Naive thymus-derived CD4-positive, alpha-beta T cell (primary cell): ENCODE results near the gene COQ6. TPM values are rescaled to one million over a fixed set of nuclear protein-coding genes. Genes with fewer than 3 reads are reported as not detected.

Experiments used
- ATAC-seq: fragments of 150-1000 bp; cut with Tn5 transposase; 2 replicates; pipeline ENCODE4 v1.10.0; 2021; ENCODE audit warnings: mild to moderate bottlenecking, moderate library complexity
- CTCF ChIA-PET: fragments of 350-600 bp; sonication (Branson Sonifier 250); formaldehyde crosslinking; loops from one replicate; lab custom pipeline; 2021; ENCODE audit warnings: antibody characterized with exemption; lab: Charles Lee
- POLR2A ChIA-PET: fragments of 350-600 bp; sonication (Branson Sonifier 250); formaldehyde crosslinking; loops from one replicate; lab custom pipeline; 2021; ENCODE audit warnings: antibody characterized with exemption, inconsistent platforms; lab: Charles Lee
- DNase-seq, 9 donors: peaks; one replicate each; pipeline versions ENCODE4 v3.0.0 to v3.0.0-alpha.2; 2020 to 2022; ENCODE audit warnings: mixed read lengths in 1 of 9
- H3K27ac ChIP-seq: one replicate; pipeline ENCODE4 v1.7.0; 2013; ENCODE audit warnings: mild to moderate bottlenecking, low read depth, low read length, moderate library complexity
- H3K27me3 ChIP-seq, 2 donors: one replicate each; pipeline ENCODE4 v1.7.0; 2013; ENCODE audit warnings: low read length in 2 of 2, mild to moderate bottlenecking in 2 of 2, moderate library complexity in 2 of 2; ENCODE audit not compliant: control insufficient read depth in 2 of 2, insufficient read depth in 2 of 2
- H3K36me3 ChIP-seq, 3 experiments: 1 replicate in 2 of 3; 2 replicates in 1 of 3; pipeline ENCODE4 v1.7.0; 2013; ENCODE audit warnings: low read length in 3 of 3, mild to moderate bottlenecking in 3 of 3, moderate library complexity in 1 of 3; ENCODE audit not compliant: insufficient read depth in 3 of 3, control insufficient read depth in 2 of 3
- H3K4me1 ChIP-seq, 2 donors: one replicate each; pipeline ENCODE4 v1.7.0; 2013; ENCODE audit warnings: low read length in 2 of 2, mild to moderate bottlenecking in 2 of 2, moderate library complexity in 1 of 2; ENCODE audit not compliant: control insufficient read depth in 2 of 2, insufficient read depth in 2 of 2
- H3K4me3 ChIP-seq: 2 replicates; pipeline ENCODE4 v1.7.0; 2013; ENCODE audit warnings: mild to moderate bottlenecking, low read length
- H3K9me3 ChIP-seq, 3 experiments: 1 replicate in 2 of 3; 2 replicates in 1 of 3; pipeline ENCODE4 v1.7.0; 2013; ENCODE audit warnings: low read length in 3 of 3; ENCODE audit not compliant: control insufficient read depth in 2 of 3
- H3K27ac Mint-ChIP-seq, 9 donors: one replicate each; pipeline ENCODE4 v1.8.0; 2020 to 2022; ENCODE audit warnings: mixed read lengths in 9 of 9, mild to moderate bottlenecking in 8 of 9, moderate library complexity in 5 of 9, inconsistent platforms in 2 of 9
- H3K27me3 Mint-ChIP-seq, 5 donors: one replicate each; pipeline ENCODE4 v1.8.0; 2021 to 2022; ENCODE audit warnings: mixed read lengths in 5 of 5, mild to moderate bottlenecking in 1 of 5
- H3K36me3 Mint-ChIP-seq, 5 donors: one replicate each; pipeline ENCODE4 v1.8.0; 2020 to 2022; ENCODE audit warnings: mixed read lengths in 5 of 5, mild to moderate bottlenecking in 3 of 5, inconsistent platforms in 1 of 5
- H3K4me1 Mint-ChIP-seq, 7 donors: one replicate each; pipeline ENCODE4 v1.8.0; 2020 to 2022; ENCODE audit warnings: mixed read lengths in 7 of 7, mild to moderate bottlenecking in 3 of 7, inconsistent platforms in 1 of 7
- H3K4me3 Mint-ChIP-seq, 10 donors: one replicate each; pipeline ENCODE4 v1.8.0; 2020 to 2022; ENCODE audit warnings: mild to moderate bottlenecking in 10 of 10, mixed read lengths in 10 of 10, moderate library complexity in 6 of 10, inconsistent platforms in 2 of 10
- H3K9me3 Mint-ChIP-seq, 11 donors: one replicate each; pipeline ENCODE4 v1.8.0; 2020 to 2022; ENCODE audit warnings: mixed read lengths in 11 of 11, mild to moderate bottlenecking in 4 of 11, inconsistent platforms in 1 of 11, moderate library complexity in 1 of 11
- intact Hi-C, 2 donors: fragments of 100-400 bp; cut with micrococcal nuclease; formaldehyde crosslinking; loops; one replicate each; pipeline ENCODE4 v1.15.1; 2023
- polyA plus RNA-seq, 2 donors: library from polyadenylated mRNA; unstranded; fragments of 300-500 nt; fragmentation: Illumina TruSeq; gene quantifications; one replicate each; pipeline ENCODE4 v1.2.3, GENCODE V29; 2021
- total RNA-seq, 6 experiments: library from RNA in 5 of 6; stranded (reverse) in 5 of 6; gene quantifications; 1 replicate in 5 of 6; 2 replicates in 1 of 6; pipeline ENCODE4 v1.2.3 and lab custom pipeline; 2021 to 2026

The COQ6 gene
- total and polyA plus RNA-seq, 7 experiments from 2014 or later, result 13.4 to 47.3 (median 24.4) TPM

DNA sequence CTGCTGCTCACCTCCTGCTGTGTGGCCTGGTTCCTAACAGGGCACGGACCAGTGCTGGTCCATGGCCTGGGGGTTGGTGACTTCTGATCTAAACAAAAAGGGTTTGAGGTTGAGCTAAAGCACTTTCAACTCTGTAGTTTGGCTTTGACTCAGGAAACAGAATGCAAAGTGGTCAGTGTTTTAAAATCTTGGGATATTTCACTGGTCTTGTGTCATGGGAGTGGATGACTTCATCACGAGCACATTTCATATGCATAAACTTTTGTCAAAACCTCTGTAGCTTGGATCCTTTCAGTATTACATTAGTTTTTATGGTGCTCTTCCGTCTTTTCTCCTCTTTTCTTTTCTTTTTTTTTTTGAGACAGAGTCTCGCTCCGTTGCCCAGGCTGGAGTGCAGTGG lies 25.8 kb upstream of the COQ6 start:
- no peak overlapping the region for H3K27ac ChIP-seq
- POLR2A ChIA-PET, result no interaction called here
- CTCF ChIA-PET, result no interaction called here
- no peak overlapping the region for H3K4me3 ChIP-seq
- DNase-seq (no peak), ATAC-seq (no peak)
- no peaks in the 10 kb centered on the region for H3K27me3 Mint-ChIP-seq
- peaks cover 0 to 10% (median 0%) of the 10 kb centered on the region in 7 donors for H3K4me1 Mint-ChIP-seq
- peak overlapping the region in 1 of 9 donors; percentile 39 for H3K27ac Mint-ChIP-seq
- intact Hi-C loops, result no loop called here
- no peaks in the 10 kb centered on the region for H3K9me3 ChIP-seq
- no peak overlapping the region for H3K4me3 Mint-ChIP-seq
- peaks cover 8 to 73% (median 30%) of the 10 kb centered on the region in 5 donors for H3K36me3 Mint-ChIP-seq
- H3K4me1 ChIP-seq, result no peaks in the 10 kb centered on the region
- peaks cover 0 to 2% (median 0%) of the 10 kb centered on the region in 11 donors for H3K9me3 Mint-ChIP-seq
- H3K27me3 ChIP-seq, result no peaks in the 10 kb centered on the region
- H3K36me3 ChIP-seq, result peaks cover 23 to 87% (median 28%) of the 10 kb centered on the region in 3 experiments

DNA sequence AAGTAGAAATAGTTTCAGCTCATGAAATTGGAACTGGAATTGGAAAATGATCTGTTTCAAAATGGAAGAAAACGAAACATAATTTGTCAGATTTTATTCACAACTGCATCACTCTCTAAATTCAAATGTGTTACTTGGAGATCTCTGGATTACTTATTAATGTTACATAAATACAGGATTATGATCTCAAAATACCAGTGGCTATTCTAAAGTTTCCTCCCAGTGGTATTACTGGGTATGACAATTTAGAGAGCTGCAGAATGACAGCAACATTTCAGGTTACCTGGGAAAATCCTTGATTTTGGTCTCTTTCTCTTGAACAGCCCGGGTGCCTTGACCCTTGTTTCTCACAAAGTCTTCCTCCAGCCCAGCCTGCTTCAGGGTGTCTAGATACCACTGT lies 14.4 kb upstream of the COQ6 start:
- Mint-ChIP-seq H3K36me3 (peaks cover 0 to 32% (median 9%) of the 10 kb centered on the region in 5 donors), H3K4me3 (no peak overlapping the region), H3K9me3 (no peaks in the 10 kb centered on the region), H3K4me1 (peaks cover 5 to 13% (median 11%) of the 10 kb centered on the region in 7 donors), H3K27ac (peak overlapping the region in 4 of 9 donors; percentile 43 to 70 (median 50)), H3K27me3 (no peaks in the 10 kb centered on the region)
- DNase-seq (no peak), ATAC-seq (no peak)
- intact Hi-C loops, result no loop called here
- POLR2A ChIA-PET, result interaction anchor here (0.6 to 3.5 kb wide), 3 partner anchors 14 to 660 kb away, joined by 3 to 12 read pairs (median 4); partner anchors contain the start of genes COQ6 and FAM161B
- Histone ChIP-seq H3K36me3 (peaks cover 4 to 46% (median 10%) of the 10 kb centered on the region in 3 experiments), H3K27me3 (no peaks in the 10 kb centered on the region), H3K27ac (no peak overlapping the region), H3K4me1 (no peaks in the 10 kb centered on the region), H3K9me3 (no peaks in the 10 kb centered on the region), H3K4me3 (no peak overlapping the region)
- CTCF ChIA-PET, result no interaction called here

DNA sequence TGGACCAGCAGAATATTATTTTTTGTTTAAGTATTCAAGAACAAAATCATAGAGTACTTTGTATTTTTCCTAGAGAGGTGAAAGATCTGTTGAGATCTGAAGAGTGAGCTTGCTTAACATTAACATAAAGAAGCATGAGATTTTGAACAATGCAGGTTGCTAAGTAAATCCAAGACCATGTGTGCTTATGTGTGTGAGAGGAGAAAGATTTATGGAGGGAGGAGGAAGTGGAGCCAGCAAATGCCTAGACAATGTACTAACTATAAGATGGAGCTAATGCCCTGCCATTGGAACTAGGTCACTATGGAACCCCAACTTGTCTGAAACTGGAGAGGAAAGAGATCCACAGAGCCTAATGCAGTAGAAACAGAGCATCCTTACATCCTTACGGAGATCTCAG lies 13.6 kb upstream of the COQ6 start:
- Histone ChIP-seq H3K9me3 (no peaks in the 10 kb centered on the region), H3K36me3 (peaks cover 4 to 38% (median 10%) of the 10 kb centered on the region in 3 experiments), H3K27me3 (no peaks in the 10 kb centered on the region), H3K27ac (no peak overlapping the region), H3K4me1 (no peaks in the 10 kb centered on the region), H3K4me3 (no peak overlapping the region)
- intact Hi-C loops, result no loop called here
- peaks cover 0 to 7% (median 5%) of the 10 kb centered on the region in 7 donors for H3K4me1 Mint-ChIP-seq
- no peak overlapping the region for H3K4me3 Mint-ChIP-seq
- POLR2A ChIA-PET, result interaction anchor here (0.8 to 3.5 kb wide), 2 partner anchors 13 to 22 kb away, joined by 3 to 12 read pairs; partner anchors contain the start of genes COQ6 and FAM161B
- no peaks in the 10 kb centered on the region for H3K9me3 Mint-ChIP-seq
- DNase-seq, result no peak
- no peak for ATAC-seq
- H3K36me3 Mint-ChIP-seq, result peaks cover 0 to 28% (median 3%) of the 10 kb centered on the region in 5 donors
- H3K27ac Mint-ChIP-seq, result peak overlapping the region in 5 of 9 donors; percentile 0 to 50 (median 47)
- CTCF ChIA-PET, result no interaction called here
- no peaks in the 10 kb centered on the region for H3K27me3 Mint-ChIP-seq

DNA sequence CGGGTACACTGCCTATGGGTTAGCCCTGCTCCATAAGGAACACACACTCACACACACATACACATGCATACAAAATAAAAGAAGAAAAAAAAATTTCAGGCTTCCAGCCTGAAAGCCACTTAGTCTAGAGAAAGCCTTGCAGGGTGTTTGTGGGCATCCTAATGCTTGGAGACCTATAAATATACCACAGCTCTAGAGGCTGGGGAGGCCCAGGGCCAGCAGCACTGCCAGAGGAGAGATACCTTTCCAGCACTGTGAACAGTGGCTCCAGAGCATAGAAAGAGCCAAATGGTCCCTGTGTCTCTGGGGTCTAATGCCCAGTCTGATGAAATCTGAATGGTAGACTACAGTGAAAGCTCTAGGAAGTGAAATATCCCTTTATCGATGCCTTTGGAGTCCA lies 13.1 kb upstream of the COQ6 start:
- Histone ChIP-seq H3K9me3 (no peaks in the 10 kb centered on the region), H3K36me3 (peaks cover 2 to 36% (median 10%) of the 10 kb centered on the region in 3 experiments), H3K4me1 (no peaks in the 10 kb centered on the region), H3K27ac (no peak overlapping the region), H3K27me3 (no peaks in the 10 kb centered on the region), H3K4me3 (no peak overlapping the region)
- peak overlapping the region in 2 of 9 donors; percentile 0 to 49 for H3K27ac Mint-ChIP-seq
- no peaks in the 10 kb centered on the region for H3K27me3 Mint-ChIP-seq
- intact Hi-C loops, result no loop called here
- ChIA-PET CTCF (no interaction called here), POLR2A (interaction anchor here (3.5 kb wide), 1 partner anchor 13 kb away, joined by 12 read pairs; the partner anchor contains the start of genes COQ6 and FAM161B)
- no peak for DNase-seq
- H3K9me3 Mint-ChIP-seq, result no peaks in the 10 kb centered on the region
- H3K4me3 Mint-ChIP-seq, result no peak overlapping the region
- ATAC-seq, result no peak
- H3K4me1 Mint-ChIP-seq, result peaks cover 0 to 4% (median under 1%) of the 10 kb centered on the region in 7 donors
- H3K36me3 Mint-ChIP-seq, result peaks cover 0 to 24% (median 0%) of the 10 kb centered on the region in 5 donors

DNA sequence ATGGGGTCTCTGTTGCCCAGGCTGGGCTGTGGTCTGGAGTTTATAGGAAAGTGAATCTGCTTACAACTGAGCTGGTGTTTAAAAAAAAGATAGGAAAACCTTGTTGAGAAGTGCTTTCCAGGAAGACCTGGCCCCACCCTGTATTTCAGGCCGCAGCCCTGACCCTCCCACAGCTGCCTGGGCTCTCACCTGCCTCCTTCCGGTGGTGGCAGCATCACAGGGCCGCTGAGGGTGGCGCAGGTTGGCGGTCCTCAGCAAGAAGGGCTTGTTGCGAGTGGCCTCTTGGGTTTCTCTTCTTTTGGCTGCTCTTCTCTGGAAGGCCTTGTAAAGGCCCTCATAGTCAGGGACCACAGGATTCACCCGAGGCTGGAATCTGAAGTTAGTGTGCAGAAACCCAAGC lies 7.9 kb upstream of the COQ6 start:
- peaks cover 0 to 9% (median 0%) of the 10 kb centered on the region in 7 donors for H3K4me1 Mint-ChIP-seq
- peaks cover 0 to 22% (median 9%) of the 10 kb centered on the region in 5 donors for H3K36me3 Mint-ChIP-seq
- ChIA-PET POLR2A (no interaction called here), CTCF (no interaction called here)
- no peak overlapping the region for H3K27ac Mint-ChIP-seq
- no peak overlapping the region for H3K27ac ChIP-seq
- H3K27me3 Mint-ChIP-seq, result no peaks in the 10 kb centered on the region
- DNase-seq (no peak), ATAC-seq (no peak)
- peaks cover 0 to 38% (median 5%) of the 10 kb centered on the region in 3 experiments for H3K36me3 ChIP-seq
- H3K9me3 Mint-ChIP-seq, result no peaks in the 10 kb centered on the region
- H3K4me3 Mint-ChIP-seq, result no peak overlapping the region
- no peaks in the 10 kb centered on the region for H3K4me1 ChIP-seq
- H3K4me3 ChIP-seq, result no peak overlapping the region
- intact Hi-C loops, result no loop called here
- no peaks in the 10 kb centered on the region for H3K9me3 ChIP-seq
- no peaks in the 10 kb centered on the region for H3K27me3 ChIP-seq

DNA sequence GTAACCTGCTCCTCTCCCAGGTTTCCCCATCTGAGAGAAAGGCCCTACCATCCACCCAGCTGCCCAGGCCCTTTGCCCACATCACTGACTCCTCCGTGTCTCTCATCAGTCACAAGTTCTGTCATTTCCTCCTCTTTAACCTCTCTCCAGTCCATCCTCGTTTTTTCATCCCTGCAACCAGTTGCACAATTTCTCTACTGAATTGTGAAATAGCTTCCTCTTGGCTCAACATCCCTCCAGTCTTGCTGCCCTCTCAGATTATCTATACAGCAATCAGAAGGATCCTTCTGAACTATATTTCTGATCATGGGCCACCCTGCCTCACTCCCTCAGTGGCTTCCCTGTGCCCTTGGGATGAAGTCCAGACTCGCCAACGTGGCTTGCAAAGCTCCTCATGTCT lies 7.0 kb upstream of the COQ6 start:
- H3K4me1 ChIP-seq, result no peaks in the 10 kb centered on the region
- ChIA-PET POLR2A (no interaction called here), CTCF (no interaction called here)
- H3K9me3 ChIP-seq, result no peaks in the 10 kb centered on the region
- Mint-ChIP-seq H3K4me1 (peaks cover 0 to 9% (median 4%) of the 10 kb centered on the region in 7 donors), H3K9me3 (no peaks in the 10 kb centered on the region), H3K4me3 (no peak overlapping the region), H3K36me3 (peaks cover 0 to 22% (median 9%) of the 10 kb centered on the region in 5 donors), H3K27me3 (no peaks in the 10 kb centered on the region), H3K27ac (peak overlapping the region in 1 of 9 donors; percentile 67)
- peaks cover 0 to 30% (median 5%) of the 10 kb centered on the region in 3 experiments for H3K36me3 ChIP-seq
- no peak for DNase-seq
- no peak overlapping the region for H3K4me3 ChIP-seq
- H3K27me3 ChIP-seq, result no peaks in the 10 kb centered on the region
- no peak overlapping the region for H3K27ac ChIP-seq
- peak; percentile 73 for ATAC-seq
- intact Hi-C loops, result no loop called here
